GM23338 (cell line): Measurements from ENCODE around the gene AGPS. TPM values are rescaled to one million over a fixed set of nuclear protein-coding genes. Genes with fewer than 3 reads are reported as not detected.

Experiments
- ATAC-seq: fragments of 200-7000 bp; cut with Tn5 transposase; 3 replicates; pipeline ENCODE4 v1.9.1; 2020
- DNase-seq: peaks from one replicate; pipeline ENCODE4 v3.0.0-alpha.2; 2015; ENCODE audit warnings: low spot score
- H2AFZ ChIP-seq: fragments of 200-600 bp; sonication (generic); 2 replicates; pipeline ENCODE4 v1.8.0; 2016; ENCODE audit warnings: antibody characterized with exemption, mild to moderate bottlenecking, moderate library complexity
- H3F3A ChIP-seq: fragments of 200-600 bp; sonication (generic); replicated peaks from 2 replicates; pipeline ENCODE4 v1.8.0; 2017; ENCODE audit warnings: antibody characterized with exemption, mixed run types, low read depth
- H3K27ac ChIP-seq: fragments of 200-600 bp; sonication (generic); 2 replicates; pipeline ENCODE4 v1.6.1; 2016; ENCODE audit warnings: low read depth
- H3K27me3 ChIP-seq: fragments of 200-600 bp; sonication (generic); 2 replicates; pipeline ENCODE4 v1.8.0; 2016; ENCODE audit warnings: mild to moderate bottlenecking, mixed run types, moderate library complexity; ENCODE audit not compliant: insufficient read depth
- H3K36me3 ChIP-seq: fragments of 200-600 bp; sonication (generic); 2 replicates; pipeline ENCODE4 v1.8.0; 2016; ENCODE audit warnings: mild to moderate bottlenecking; ENCODE audit not compliant: insufficient read depth
- H3K4me1 ChIP-seq: fragments of 200-600 bp; sonication (generic); 2 replicates; pipeline ENCODE4 v1.8.0; 2016; ENCODE audit warnings: mild to moderate bottlenecking, moderate library complexity; ENCODE audit not compliant: insufficient read depth
- H3K4me2 ChIP-seq: fragments of 200-600 bp; sonication (generic); 2 replicates; pipeline ENCODE4 v1.7.1; 2017; ENCODE audit warnings: mixed run types
- H3K4me3 ChIP-seq: fragments of 200-600 bp; sonication (generic); 2 replicates; pipeline ENCODE4 v1.6.1; 2016; ENCODE audit warnings: mixed run types
- H3K79me2 ChIP-seq: fragments of 200-600 bp; sonication (generic); replicated peaks from 2 replicates; pipeline ENCODE4 v1.8.0; 2017; ENCODE audit warnings: mild to moderate bottlenecking; ENCODE audit not compliant: insufficient read depth
- H3K9me2 ChIP-seq: fragments of 200-600 bp; sonication (generic); 2 replicates; pipeline ENCODE4 v1.8.0; 2017; ENCODE audit not compliant: insufficient read depth
- H4K20me1 ChIP-seq: fragments of 200-600 bp; sonication (generic); replicated peaks from 2 replicates; pipeline ENCODE4 v1.8.0; 2017; ENCODE audit warnings: mild to moderate bottlenecking; ENCODE audit not compliant: insufficient read depth
- H3K27ac Mint-ChIP-seq: 2 replicates; pipeline ENCODE4 v1.8.0; 2020; ENCODE audit warnings: inconsistent platforms, mild to moderate bottlenecking, moderate library complexity, mixed read lengths
- H3K27me3 Mint-ChIP-seq: 3 replicates; pipeline ENCODE4 v1.8.0; 2022; ENCODE audit warnings: low read depth, mild to moderate bottlenecking, moderate library complexity, mixed read lengths, inconsistent platforms; ENCODE audit not compliant: insufficient read depth, poor library complexity
- H3K36me3 Mint-ChIP-seq: 3 replicates; pipeline ENCODE4 v1.8.0; 2021; ENCODE audit warnings: low read depth, mild to moderate bottlenecking, inconsistent platforms, moderate library complexity, mixed read lengths
- H3K4me1 Mint-ChIP-seq: 3 replicates; pipeline ENCODE4 v1.8.0; 2020; ENCODE audit warnings: mild to moderate bottlenecking, inconsistent platforms, mixed read lengths
- H3K4me3 Mint-ChIP-seq: 3 replicates; pipeline ENCODE4 v1.8.0; 2021; ENCODE audit warnings: moderate library complexity, mild to moderate bottlenecking, inconsistent platforms, mixed read lengths
- H3K9me3 Mint-ChIP-seq: 3 replicates; pipeline ENCODE4 v1.8.0; 2020; ENCODE audit warnings: moderate library complexity, mild to moderate bottlenecking, inconsistent platforms, mixed read lengths
- CTCF ChIP-seq, 2 experiments: fragments of 200-600 bp in 1 of 2; sonication (generic) in 1 of 2; conservative IDR thresholded peaks; 2 replicates each; pipeline versions ENCODE4 v1.5.1 to v1.6.1; 2016 to 2017; ENCODE audit warnings: antibody characterized with exemption in 2 of 2, low read depth in 2 of 2, mild to moderate bottlenecking in 2 of 2, moderate library complexity in 1 of 2
- ETS1 ChIP-seq: IDR thresholded peaks from 2 replicates; pipeline ENCODE4 v1.6.1; 2016; ENCODE audit warnings: antibody characterized with exemption
- EZH2 ChIP-seq: fragments of 200-600 bp; sonication (generic); IDR thresholded peaks from one replicate; pipeline ENCODE4 v1.8.0; 2017; ENCODE audit warnings: antibody characterized with exemption, mild to moderate bottlenecking, low read depth; ENCODE audit not compliant: unreplicated experiment
- EZH2phosphoT487 ChIP-seq: fragments of 200-600 bp; sonication (generic); IDR thresholded peaks from one replicate; pipeline ENCODE4 v1.8.1; 2018; ENCODE audit warnings: antibody characterized with exemption; ENCODE audit not compliant: unreplicated experiment
- JUNB ChIP-seq: IDR thresholded peaks from one replicate; pipeline ENCODE4 v1.6.1; 2016; ENCODE audit warnings: antibody characterized with exemption; ENCODE audit not compliant: unreplicated experiment
- NANOG ChIP-seq: IDR thresholded peaks from 2 replicates; pipeline ENCODE4 v1.6.1; 2016; ENCODE audit warnings: antibody characterized with exemption, borderline replicate concordance
- REST ChIP-seq: IDR thresholded peaks from one replicate; pipeline ENCODE4 v1.6.1; 2018; ENCODE audit warnings: antibody characterized with exemption; ENCODE audit not compliant: unreplicated experiment
- STAT1 ChIP-seq: IDR thresholded peaks from one replicate; pipeline ENCODE4 v1.6.1; 2016; ENCODE audit warnings: antibody characterized with exemption; ENCODE audit not compliant: unreplicated experiment
- ZNF114 ChIP-seq: fragments of 250-450 bp; sonication (Bioruptor Pico); IDR thresholded peaks from 2 replicates; pipeline ENCODE4 v1.5.0; 2020; ENCODE audit warnings: mild to moderate bottlenecking, moderate library complexity
- ZNF331 ChIP-seq: fragments of 250-450 bp; sonication (Bioruptor Pico); IDR thresholded peaks from 2 replicates; pipeline ENCODE4 v1.5.0; 2020; ENCODE audit warnings: low read depth, mild to moderate bottlenecking, moderate library complexity
- polyA plus RNA-seq: library from polyadenylated mRNA; unstranded; fragments of >200 nt; fragmentation: Nextera tagmentation; extraction: Ambion mirVana; gene quantifications from 2 replicates; pipeline ENCODE4 v1.2.1, GENCODE V29; 2016
- total RNA-seq: library from RNA; depleted of rRNA; stranded (reverse); fragments of >200 nt; shearing (Covaris generic); gene quantifications from 2 replicates; pipeline ENCODE4 v1.2.3, GENCODE V29; 2014

The AGPS gene
- total and polyA plus RNA-seq, 2 experiments from 2014 or later: 14.6 to 73.2 TPM

GRCh38 chr2:177413703-177414102 is 21.1 kb downstream of the AGPS start:
- ATAC-seq: no peak
- no peak overlapping the region for H3K4me3 ChIP-seq
- Mint-ChIP-seq H3K27ac (no peak overlapping the region), H3K4me1 (peaks cover 7% of the 10 kb centered on the region; the same call in 2 of the 3 replicates), H3K4me3 (no peak overlapping the region), H3K27me3 (peaks cover 4% of the 10 kb centered on the region), H3K9me3 (peaks cover 5% of the 10 kb centered on the region; the same call in 2 of the 3 replicates), H3K36me3 (peaks cover 9% of the 10 kb centered on the region; the same call in 2 of the 3 replicates)
- H3K27me3 ChIP-seq: no peaks in the 10 kb centered on the region
- H3F3A ChIP-seq: no peaks in the 10 kb centered on the region
- TF ChIP-seq JUNB (no peak), EZH2phosphoT487 (no peak), REST (no peak), ETS1 (no peak), STAT1 (no peak), ZNF114 (CRISPR knock-in tag) (no peak), ZNF331 (CRISPR knock-in tag) (no peak), CTCF (conservative IDR thresholded peaks at IDR 0.05; ENCODE audit: low read depth in 2 of 2) (no peak), NANOG (no peak), EZH2 (no peak)
- no peak overlapping the region for H2AFZ ChIP-seq
- no peaks in the 10 kb centered on the region; the same call in none of the 2 replicates for H4K20me1 ChIP-seq
- H3K27ac ChIP-seq: 0 out of 2 replicates have a peak overlapping the region, but pooled peaks have one; percentile 12
- DNase-seq: no peak
- peaks cover 93% of the 10 kb centered on the region for H3K79me2 ChIP-seq
- no peaks in the 10 kb centered on the region for H3K9me2 ChIP-seq
- H3K4me1 ChIP-seq: no peaks in the 10 kb centered on the region
- no peak overlapping the region for H3K4me2 ChIP-seq
- no peaks in the 10 kb centered on the region for H3K36me3 ChIP-seq
